OCI-LY7 (cell line): Measurements from ENCODE around the gene OPALIN. TPM values are rescaled to one million over a fixed set of nuclear protein-coding genes. Genes with fewer than 3 reads are reported as not detected.

Experiments used
- BruUV-seq: library from RNA; stranded (reverse); fragments of 400-500 nt; replicated peaks from 2 replicates; lab custom pipeline; 2021; lab: Mats Ljungman, UMichigan
- CTCF ChIA-PET: fragments of 300-600 bp; sonication (Branson Sonifier 250); formaldehyde crosslinking; loops from one replicate; lab custom pipeline; 2022; ENCODE audit warnings: antibody characterized with exemption; ENCODE audit not compliant: unreplicated experiment; lab: Charles Lee
- POLR2A ChIA-PET: fragments of 300-600 bp; sonication (Branson Sonifier 250); formaldehyde crosslinking; loops from one replicate; lab custom pipeline; 2022; ENCODE audit warnings: antibody characterized with exemption; lab: Charles Lee
- DNase-seq: peaks from one replicate; pipeline ENCODE4 v3.0.0-alpha.2; 2015; ENCODE audit warnings: low spot score
- H2AFZ ChIP-seq: fragments of 200-600 bp; sonication (generic), shearing (Covaris generic); 2 replicates; pipeline ENCODE4 v1.6.1; 2014; ENCODE audit warnings: mild to moderate bottlenecking, antibody characterized with exemption, low read length, moderate library complexity
- H3K27ac ChIP-seq: fragments of 200-600 bp; sonication (generic); 2 replicates; pipeline ENCODE4 v1.5.1; 2014; ENCODE audit warnings: mixed run types, low read depth, mild to moderate bottlenecking, moderate library complexity, low read length, inconsistent platforms; ENCODE audit not compliant: poor library complexity, severe bottlenecking
- H3K36me3 ChIP-seq: fragments of 200-600 bp; sonication (generic); 2 replicates; pipeline ENCODE4 v1.6.1; 2014; ENCODE audit warnings: mild to moderate bottlenecking, antibody characterized with exemption, low read length, moderate library complexity, mixed read lengths; ENCODE audit not compliant: insufficient read depth
- H3K4me1 ChIP-seq: fragments of 200-600 bp; sonication (generic); 2 replicates; pipeline ENCODE4 v1.5.1; 2014; ENCODE audit warnings: mild to moderate bottlenecking, low read length; ENCODE audit not compliant: insufficient read depth, poor library complexity, severe bottlenecking
- H3K4me2 ChIP-seq: fragments of 200-600 bp; sonication (generic); 2 replicates; pipeline ENCODE4 v1.6.1; 2014; ENCODE audit warnings: mild to moderate bottlenecking, low read length
- H3K4me3 ChIP-seq: fragments of 200-600 bp; sonication (generic); 2 replicates; pipeline ENCODE4 v1.5.1; 2014; ENCODE audit warnings: mild to moderate bottlenecking, low read depth, low read length; ENCODE audit not compliant: poor library complexity, severe bottlenecking
- H3K79me2 ChIP-seq: fragments of 200-600 bp; sonication (generic); 2 replicates; pipeline ENCODE4 v1.6.1; 2016; ENCODE audit warnings: low read depth, mild to moderate bottlenecking, low read length, moderate library complexity, mixed read lengths; ENCODE audit not compliant: insufficient read depth
- H3K9me2 ChIP-seq: fragments of 200-600 bp; sonication (generic); 2 replicates; pipeline ENCODE4 v1.6.1; 2016; ENCODE audit warnings: mild to moderate bottlenecking, low read length, mixed read lengths; ENCODE audit not compliant: insufficient read depth
- H3K9me3 ChIP-seq: fragments of 200-600 bp; sonication (generic); 2 replicates; pipeline ENCODE4 v1.6.1; 2014; ENCODE audit warnings: mild to moderate bottlenecking, mixed run types, low read length, mixed read lengths
- H4K20me1 ChIP-seq: fragments of 200-600 bp; sonication (generic); 2 replicates; pipeline ENCODE4 v1.6.1; 2014; ENCODE audit warnings: mild to moderate bottlenecking, antibody characterized with exemption, low read length, moderate library complexity, mixed read lengths; ENCODE audit not compliant: insufficient read depth
- EZH2phosphoT487 ChIP-seq: fragments of 200-600 bp; sonication (generic); IDR thresholded peaks from 2 replicates; pipeline ENCODE4 v1.6.1; 2018; ENCODE audit warnings: low read depth, borderline replicate concordance, mild to moderate bottlenecking, mixed run types, antibody characterized with exemption, low read length, moderate library complexity, mixed read lengths
- intact Hi-C: fragments of 100-400 bp; cut with micrococcal nuclease; formaldehyde crosslinking; loops from one replicate; pipeline ENCODE4 v1.10.0; 2022; ENCODE audit not compliant: unreplicated experiment
- total RNA-seq, 2 experiments: library from RNA; depleted of rRNA in 1 of 2; stranded (reverse); fragments of >200 nt in 1 of 2; shearing (Covaris generic) in 1 of 2; gene quantifications; 2 replicates each; pipeline ENCODE4 v1.2.3, GENCODE V29; 2014 to 2022
- TF ChIP-seq, protein P1 (sequence below): fragments of 200-600 bp; sonication (generic); conservative IDR thresholded peaks from 2 replicates; pipeline ENCODE4 v1.5.1; 2014; ENCODE audit warnings: mild to moderate bottlenecking, antibody characterized with exemption, low read length, moderate library complexity, mixed read lengths

Gene OPALIN
- total RNA-seq, 2 experiments from 2014 or later = not detected

DNA sequence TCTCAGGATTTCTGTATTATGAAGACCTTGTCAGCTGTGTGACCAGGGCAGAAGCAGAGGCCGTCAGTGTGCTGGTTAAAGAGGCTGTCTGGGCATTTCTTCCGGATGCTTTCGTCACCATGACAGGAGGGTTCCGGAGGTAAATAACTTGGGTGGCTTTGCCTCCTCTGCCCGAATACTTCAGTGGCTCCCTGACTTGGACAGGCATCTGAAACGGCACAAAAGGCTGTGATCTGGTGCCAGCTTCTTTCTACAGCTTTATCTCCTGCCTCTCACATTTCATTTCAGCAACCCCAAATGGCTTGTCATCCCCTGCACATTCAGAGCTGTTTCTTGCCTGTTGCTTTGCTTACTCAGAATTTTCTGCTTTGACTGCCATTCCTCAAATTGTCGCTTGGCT is 31.3 kb downstream of the OPALIN start:
- TF ChIP-seq, protein P1, sequence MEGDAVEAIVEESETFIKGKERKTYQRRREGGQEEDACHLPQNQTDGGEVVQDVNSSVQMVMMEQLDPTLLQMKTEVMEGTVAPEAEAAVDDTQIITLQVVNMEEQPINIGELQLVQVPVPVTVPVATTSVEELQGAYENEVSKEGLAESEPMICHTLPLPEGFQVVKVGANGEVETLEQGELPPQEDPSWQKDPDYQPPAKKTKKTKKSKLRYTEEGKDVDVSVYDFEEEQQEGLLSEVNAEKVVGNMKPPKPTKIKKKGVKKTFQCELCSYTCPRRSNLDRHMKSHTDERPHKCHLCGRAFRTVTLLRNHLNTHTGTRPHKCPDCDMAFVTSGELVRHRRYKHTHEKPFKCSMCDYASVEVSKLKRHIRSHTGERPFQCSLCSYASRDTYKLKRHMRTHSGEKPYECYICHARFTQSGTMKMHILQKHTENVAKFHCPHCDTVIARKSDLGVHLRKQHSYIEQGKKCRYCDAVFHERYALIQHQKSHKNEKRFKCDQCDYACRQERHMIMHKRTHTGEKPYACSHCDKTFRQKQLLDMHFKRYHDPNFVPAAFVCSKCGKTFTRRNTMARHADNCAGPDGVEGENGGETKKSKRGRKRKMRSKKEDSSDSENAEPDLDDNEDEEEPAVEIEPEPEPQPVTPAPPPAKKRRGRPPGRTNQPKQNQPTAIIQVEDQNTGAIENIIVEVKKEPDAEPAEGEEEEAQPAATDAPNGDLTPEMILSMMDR = no peak
- no peak for TF ChIP-seq EZH2phosphoT487
- no peaks in the 10 kb centered on the region for H3K79me2 ChIP-seq
- no peak overlapping the region for H3K27ac ChIP-seq
- ChIA-PET POLR2A (no interaction called here), CTCF (no interaction called here)
- H3K36me3 ChIP-seq = no peaks in the 10 kb centered on the region
- H3K4me3 ChIP-seq = no peak overlapping the region
- H3K9me2 ChIP-seq = no peaks in the 10 kb centered on the region; the same call in 1 of the 2 replicates
- intact Hi-C loops = no loop called here
- peaks cover under 1% of the 10 kb centered on the region for H3K4me1 ChIP-seq
- no peak overlapping the region for H2AFZ ChIP-seq
- no peak for DNase-seq
- H4K20me1 ChIP-seq = no peaks in the 10 kb centered on the region
- no TSS peak for BruUV-seq
- H3K9me3 ChIP-seq = no peaks in the 10 kb centered on the region
- no peak overlapping the region for H3K4me2 ChIP-seq

DNA sequence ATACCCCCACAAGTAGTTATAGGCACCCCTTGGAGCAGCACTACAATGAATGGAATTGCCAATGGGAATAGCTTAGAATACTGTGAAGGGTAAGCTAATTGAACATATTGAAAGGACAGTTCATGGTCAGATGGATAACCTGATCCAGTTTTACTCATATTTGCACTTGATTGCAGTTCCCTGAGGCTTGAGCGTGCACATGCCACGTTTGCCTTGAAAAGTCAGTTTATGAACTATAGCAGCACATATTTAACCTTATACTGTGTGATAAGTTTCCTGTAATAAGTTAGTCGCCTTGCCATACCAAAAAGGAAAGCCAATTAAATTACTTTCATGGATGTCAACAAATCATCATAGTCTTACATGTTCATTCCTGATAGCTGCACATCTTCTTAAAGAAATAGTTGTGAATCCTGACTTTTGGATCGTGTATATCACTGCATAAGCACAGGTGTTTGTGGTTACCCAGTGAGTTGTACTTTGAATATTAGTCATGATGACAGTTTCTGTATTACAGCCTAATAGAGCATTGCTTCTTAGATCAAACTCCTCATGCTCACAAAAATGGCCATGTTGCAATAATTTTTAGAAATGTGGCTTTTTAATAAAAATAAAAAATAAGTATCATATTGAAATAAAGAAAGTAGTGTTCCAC is 33.0 kb downstream of the OPALIN start:
- Histone ChIP-seq H3K4me3 (no peak overlapping the region), H3K36me3 (no peaks in the 10 kb centered on the region), H2AFZ (no peak overlapping the region), H3K4me2 (no peak overlapping the region), H4K20me1 (no peaks in the 10 kb centered on the region), H3K79me2 (no peaks in the 10 kb centered on the region), H3K27ac (no peak overlapping the region), H3K9me3 (no peaks in the 10 kb centered on the region), H3K4me1 (no peaks in the 10 kb centered on the region), H3K9me2 (no peaks in the 10 kb centered on the region; the same call in 1 of the 2 replicates)
- ChIA-PET CTCF (no interaction called here), POLR2A (interaction anchor here (1.0 kb wide), 1 partner anchor 26 kb away, joined by 4 read pairs; no protein-coding TSS in a partner anchor)
- intact Hi-C loops = no loop called here
- no peak for DNase-seq
- no peak for TF ChIP-seq EZH2phosphoT487
- TF ChIP-seq, protein P1 = no peak
- no TSS peak for BruUV-seq

GRCh38 chr10:96324447-96324846 is 34.4 kb downstream of the OPALIN start:
- Histone ChIP-seq H3K36me3 (no peaks in the 10 kb centered on the region), H3K4me3 (no peak overlapping the region), H3K9me2 (no peaks in the 10 kb centered on the region; the same call in 1 of the 2 replicates), H3K79me2 (no peaks in the 10 kb centered on the region), H3K9me3 (no peaks in the 10 kb centered on the region), H3K27ac (no peak overlapping the region), H3K4me2 (no peak overlapping the region), H2AFZ (no peak overlapping the region), H4K20me1 (no peaks in the 10 kb centered on the region), H3K4me1 (peaks cover 6% of the 10 kb centered on the region)
- intact Hi-C loops = no loop called here
- TF ChIP-seq, protein P1 = peak; percentile 58
- TF ChIP-seq EZH2phosphoT487 = no peak
- BruUV-seq = no TSS peak
- ChIA-PET CTCF (interaction anchor here (1.2 kb wide), 1 partner anchor 95 kb away, joined by 3 read pairs; no protein-coding TSS in a partner anchor), POLR2A (no interaction called here)
- DNase-seq = peak; percentile 26
